Upper lobe of left lung (tissue), 6 donors: ENCODE measurements around the gene TBC1D24. TPM values are rescaled to one million over a fixed set of nuclear protein-coding genes. Genes with fewer than 3 reads are reported as not detected.

Experiments
- ATAC-seq, 2 donors: fragments of 200-7000 bp; cut with Tn5 transposase; one replicate each; pipeline ENCODE4 v1.9.1; 2022; ENCODE audit warnings: mild to moderate bottlenecking in 2 of 2, moderate library complexity in 2 of 2; ENCODE audit not compliant: low FRiP score in 2 of 2
- DNase-seq, 2 donors: peaks; one replicate each; pipeline ENCODE4 v3.0.0-alpha.2; 2019 to 2020
- H3K27ac ChIP-seq, 4 donors: fragments of 200-600 bp; sonication (generic); one replicate each; pipeline ENCODE4 v1.5.1; 2016 to 2019
- H3K27me3 ChIP-seq, 4 donors: fragments of 200-600 bp; sonication (generic); one replicate each; pipeline ENCODE4 v1.5.1; 2017 to 2019
- H3K36me3 ChIP-seq, 4 donors: fragments of 200-600 bp; sonication (generic); one replicate each; pipeline ENCODE4 v1.5.1; 2016 to 2019
- H3K4me1 ChIP-seq, 4 donors: fragments of 200-600 bp; sonication (generic); one replicate each; pipeline ENCODE4 v1.5.1; 2018 to 2019
- H3K4me3 ChIP-seq, 4 donors: fragments of 200-600 bp; sonication (generic); one replicate each; pipeline ENCODE4 v1.5.1; 2017 to 2019; ENCODE audit warnings: mild to moderate bottlenecking in 2 of 4, moderate library complexity in 1 of 4
- H3K9me3 ChIP-seq, 4 donors: fragments of 200-600 bp; sonication (generic); one replicate each; pipeline ENCODE4 v1.5.1; 2018 to 2019
- CTCF ChIP-seq, 6 experiments: fragments of 450-650 bp in 4 of 6; fragments of 200-600 bp in 2 of 6; sonication (generic) in 2 of 6; IDR thresholded peaks; one replicate each; pipeline ENCODE4 v1.5.1; 2016 to 2019; ENCODE audit warnings: antibody characterized with exemption in 6 of 6
- EP300 ChIP-seq, 4 donors: sonication (generic); formaldehyde crosslinking; IDR thresholded peaks; one replicate each; pipeline ENCODE4 v1.5.1; 2017; ENCODE audit warnings: antibody characterized with exemption in 4 of 4, control low read depth in 2 of 4
- POLR2A ChIP-seq, 4 donors: fragments of 450-650 bp; IDR thresholded peaks; one replicate each; pipeline ENCODE4 v1.5.1; 2016 to 2017; ENCODE audit warnings: antibody characterized with exemption in 4 of 4, mild to moderate bottlenecking in 2 of 4
- POLR2AphosphoS5 ChIP-seq, 2 donors: sonication (generic); formaldehyde crosslinking; IDR thresholded peaks; one replicate each; pipeline ENCODE4 v1.5.1; 2017; ENCODE audit warnings: antibody characterized with exemption in 2 of 2
- WGBS, 2 donors: methylation state at CpG; one replicate each; pipeline ENCODE4 v1.1.5; 2017 to 2018; 5-methylcytosine and 5-hydroxymethylcytosine counted together
- total RNA-seq, 6 donors: library from RNA; depleted of rRNA in 4 of 6; stranded (reverse); fragments of >200 nt in 4 of 6; gene quantifications; one replicate each; pipeline versions ENCODE4 v1.1.0 to v1.2.1, GENCODE V29; 2016 to 2021
- donor health status: DM: no; HTN: no; CAD: no; lungs with moderate emphysema.
- donor health status: DM: no; HTN: yes; CAD: no; lungs with severe emphysema.

TBC1D24 gene
- total RNA-seq, 6 donors from 2014 or later: 25.9 to 49.6 (median 37.2) TPM

DNA sequence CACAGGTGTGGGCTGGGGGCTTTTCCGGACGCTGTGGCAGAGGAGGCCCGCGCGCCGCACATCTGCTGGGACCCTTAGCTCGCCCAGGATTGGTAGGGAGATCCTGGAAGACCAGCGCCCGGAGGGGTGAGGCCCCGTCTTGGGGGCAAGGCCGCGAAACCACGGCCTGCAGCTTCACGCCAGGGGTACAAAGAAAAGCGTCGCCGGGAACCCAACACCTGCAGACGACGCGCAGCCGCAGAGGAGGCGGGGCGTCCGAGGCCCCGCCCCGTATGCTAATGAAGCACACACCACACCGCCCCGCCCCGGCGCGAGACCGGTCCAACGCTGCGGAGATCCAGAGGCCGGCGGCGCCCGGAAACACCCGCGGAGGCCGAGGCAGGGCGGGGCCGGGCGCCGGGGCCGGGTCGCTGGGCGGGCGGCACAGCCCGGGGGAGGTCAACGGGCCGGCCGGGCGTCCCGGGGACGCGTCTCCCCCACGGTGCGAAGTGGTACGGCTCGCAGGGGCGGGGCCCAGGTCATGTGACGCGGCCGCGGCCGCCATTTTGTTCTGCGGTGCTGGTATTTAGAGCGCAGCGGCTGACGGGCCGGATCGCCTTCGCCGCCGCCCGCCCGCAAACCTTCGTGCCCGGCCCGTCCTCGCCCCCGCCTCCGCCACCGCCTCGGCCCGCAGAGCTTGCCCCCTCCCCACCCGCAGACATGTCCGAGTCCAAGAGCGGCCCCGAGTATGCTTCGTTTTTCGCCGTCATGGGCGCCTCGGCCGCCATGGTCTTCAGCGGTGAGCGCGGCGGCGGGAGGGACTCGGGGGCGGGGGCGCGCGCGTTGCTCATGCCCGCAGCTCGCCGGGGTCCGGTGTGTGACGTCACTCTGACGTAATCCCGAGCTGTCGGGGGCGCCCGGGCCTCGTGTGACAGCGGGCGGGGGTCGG is 38.7 kb downstream of the TBC1D24 start, which contains the start of gene ATP6V0C:
Gene ATP6V0C (plus strand): TSS at position 548 of the 928 bp plus-strand sequence. CDS start 152 bp downstream, at position 700.
- H3K27me3 ChIP-seq: no peaks in the 10 kb centered on the region
- WGBS, 2 donors: 0 to 8% methylated on average over 3 to 28 of the region's 122 CpGs
- TF ChIP-seq POLR2AphosphoS5 (IDR thresholded peaks at IDR 0.05): peak; percentile 93 to 96
- peak in 1 of 4 donors; percentile 48 for TF ChIP-seq EP300 (IDR thresholded peaks at IDR 0.05)
- TF ChIP-seq CTCF (IDR thresholded peaks at IDR 0.05): peak in 2 of 6 experiments; percentile 19 to 24
- TF ChIP-seq POLR2A (IDR thresholded peaks at IDR 0.05): peak; percentile 65 to 96 (median 92)
- peaks cover 47 to 64% (median 57%) of the 10 kb centered on the region in 4 donors for H3K4me1 ChIP-seq
- DNase-seq (peak; percentile 96 to 99), ATAC-seq (peak; percentile 91 to 92)
- no peaks in the 10 kb centered on the region for H3K9me3 ChIP-seq
- peak within 1 kb of the TSS; percentile 77 to 90 (median 82) for H3K4me3 ChIP-seq
- no peaks in the 10 kb centered on the region for H3K36me3 ChIP-seq
- H3K27ac ChIP-seq: peak within 1 kb of the TSS; percentile 98 to 100 (median 99)

DNA sequence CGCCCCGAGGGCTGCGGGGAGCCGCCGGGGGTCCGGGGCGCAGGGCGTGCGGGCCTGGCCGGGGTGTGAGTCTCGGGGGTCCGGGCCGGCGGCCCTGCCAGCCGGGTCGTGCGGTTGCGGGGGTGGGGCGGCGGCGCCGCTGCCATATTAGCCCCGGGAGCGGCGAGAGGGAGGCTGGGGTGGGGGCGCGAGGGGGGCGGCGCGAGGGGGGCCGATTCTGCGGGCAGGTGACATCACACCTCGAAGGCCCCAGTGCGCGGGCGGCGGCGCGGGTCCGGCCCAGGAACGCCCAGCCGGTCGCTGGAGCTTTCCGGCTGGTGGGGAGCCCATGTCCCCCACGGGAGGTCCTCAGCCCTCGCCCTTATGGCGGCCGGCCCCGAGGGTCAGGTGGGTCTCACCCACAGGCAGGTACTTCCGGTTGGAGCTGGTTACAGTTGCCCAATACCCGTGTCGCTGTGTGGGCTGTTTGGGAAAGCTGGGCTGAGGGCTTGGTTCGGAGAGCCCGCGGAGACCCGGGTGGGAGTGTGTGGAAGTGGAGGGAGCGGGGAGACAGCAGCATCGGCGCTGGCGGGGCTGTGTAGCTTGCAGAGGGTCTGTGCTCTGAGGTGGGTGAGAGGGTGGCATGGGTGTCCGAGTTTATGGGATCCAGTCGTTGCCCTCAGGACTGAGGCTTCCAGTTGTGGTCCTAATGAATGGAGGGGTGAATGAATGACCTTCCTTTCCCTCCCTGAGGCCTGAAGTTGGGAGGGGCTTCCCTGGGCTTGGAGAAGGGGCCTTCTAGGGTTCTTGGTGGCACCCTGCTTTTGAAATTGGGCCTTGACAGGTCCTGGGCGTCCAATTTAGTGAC is 39.6 kb downstream of the TBC1D24 start:
- ATAC-seq: no peak
- 2 to 5% methylated on average over 8 to 11 of the region's 63 CpGs for WGBS, 2 donors

GRCh38 chr16:2515180-2515851 is 40.4 kb downstream of the TBC1D24 start:
- DNase-seq: no peak
- WGBS, 2 donors: 25 to 54% methylated on average over 8 to 14 of the region's 14 CpGs
- peak in 1 of 2 donors; percentile 9 for TF ChIP-seq POLR2AphosphoS5 (IDR thresholded peaks at IDR 0.05)
- peak in 1 of 4 donors; percentile 58 for TF ChIP-seq POLR2A (IDR thresholded peaks at IDR 0.05)
- TF ChIP-seq CTCF (IDR thresholded peaks at IDR 0.05): no peak
- TF ChIP-seq EP300 (IDR thresholded peaks at IDR 0.05): no peak
- Histone ChIP-seq H3K27me3 (no peaks in the 10 kb centered on the region), H3K4me3 (peak overlapping the region; percentile 77 to 90 (median 82)), H3K4me1 (peaks cover 59 to 77% (median 71%) of the 10 kb centered on the region in 4 donors), H3K36me3 (peaks cover 0 to 9% (median 3%) of the 10 kb centered on the region in 4 donors), H3K9me3 (no peaks in the 10 kb centered on the region), H3K27ac (peak overlapping the region; percentile 98 to 100 (median 99))
- peak in 1 of 2 donors; percentile 1 for ATAC-seq

More for the DNA sequence above, 39.6 kb downstream of the TBC1D24 start:
- peak; percentile 73 to 92 for DNase-seq
- H3K9me3 ChIP-seq: no peaks in the 10 kb centered on the region
- peaks cover 0 to 6% (median 2%) of the 10 kb centered on the region in 4 donors for H3K36me3 ChIP-seq
- H3K27ac ChIP-seq: peak overlapping the region; percentile 98 to 100 (median 99)
- TF ChIP-seq POLR2AphosphoS5 (IDR thresholded peaks at IDR 0.05) (peak in 1 of 2 donors; percentile 8), EP300 (IDR thresholded peaks at IDR 0.05) (no peak)
- H3K4me1 ChIP-seq: peaks cover 55 to 73% (median 66%) of the 10 kb centered on the region in 4 donors
- no peaks in the 10 kb centered on the region for H3K27me3 ChIP-seq
- peak overlapping the region; percentile 77 to 90 (median 82) for H3K4me3 ChIP-seq

DNA sequence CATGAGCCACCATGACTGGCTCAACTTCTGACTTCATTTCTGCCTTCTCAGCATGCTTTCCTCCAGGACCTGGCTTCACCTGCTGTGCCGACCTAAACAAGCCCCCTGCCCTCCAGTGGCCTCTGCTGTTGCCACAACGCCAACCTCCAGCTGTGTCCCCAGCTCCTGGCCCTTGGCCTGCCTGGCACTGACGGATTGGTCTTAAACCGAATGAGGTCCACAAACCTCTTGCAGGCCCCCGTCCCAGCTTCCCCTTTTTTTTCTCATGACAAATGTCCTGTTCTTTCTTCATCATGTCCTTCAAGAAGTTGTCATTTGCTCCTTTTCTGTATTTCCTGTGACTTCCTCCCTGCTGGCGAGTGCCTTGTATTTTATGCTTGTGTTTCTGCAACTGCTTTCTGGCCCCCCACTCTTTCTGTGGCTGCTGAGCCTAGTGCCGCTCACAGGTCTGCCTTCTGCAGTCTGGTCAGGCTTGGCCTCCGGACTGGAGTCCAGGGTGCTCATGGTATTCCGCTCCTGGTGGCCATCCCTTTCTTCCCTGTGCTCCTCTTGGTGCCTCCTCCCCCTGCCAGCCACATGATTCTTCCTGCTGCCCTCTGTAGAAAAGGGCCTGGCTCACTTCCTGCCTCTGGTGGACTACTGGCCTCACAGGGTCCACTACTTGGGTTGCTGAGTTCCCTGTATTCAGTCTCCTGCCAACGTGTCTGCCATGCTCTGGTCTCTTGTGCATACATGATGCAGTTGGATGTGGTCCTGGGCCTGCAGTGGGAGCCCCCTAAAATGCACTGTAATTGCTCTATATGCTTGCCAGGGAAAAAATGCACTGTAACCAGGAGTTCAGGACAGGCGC is 41.7 kb downstream of the TBC1D24 start:
- TF ChIP-seq CTCF (IDR thresholded peaks at IDR 0.05) (peak in 1 of 6 experiments; percentile 6), POLR2A (IDR thresholded peaks at IDR 0.05) (peak in 2 of 4 donors; percentile 19 to 52), POLR2AphosphoS5 (IDR thresholded peaks at IDR 0.05) (no peak), EP300 (IDR thresholded peaks at IDR 0.05) (no peak)
- H3K27me3 ChIP-seq: no peaks in the 10 kb centered on the region
- peaks cover 0 to 9% (median 3%) of the 10 kb centered on the region in 4 donors for H3K36me3 ChIP-seq
- 45 to 59% methylated on average over 9 to 10 of the region's 11 CpGs for WGBS, 2 donors
- DNase-seq (peak in 1 of 2 donors; percentile 48), ATAC-seq (no peak)
- H3K4me3 ChIP-seq: peak overlapping the region in 3 of 4 donors; percentile 82 to 90 (median 83)
- peak overlapping the region; percentile 98 to 100 (median 99) for H3K27ac ChIP-seq
- H3K4me1 ChIP-seq: peaks cover 67 to 84% (median 75%) of the 10 kb centered on the region in 4 donors
- H3K9me3 ChIP-seq: no peaks in the 10 kb centered on the region
